HepG2 (cell line): Measurements from ENCODE around the gene CPT1B. TPM values are rescaled to one million over a fixed set of nuclear protein-coding genes. Genes with fewer than 3 reads are reported as not detected.

Source experiments
- CTCF ChIP-seq: sonication (generic); formaldehyde crosslinking; IDR thresholded peaks from 2 replicates; pipeline ENCODE4 v1.5.0; 2020; ENCODE audit warnings: mild to moderate bottlenecking, missing genetic modification reagents, moderate library complexity
- GABPB1 ChIP-seq: IDR thresholded peaks from 2 replicates; pipeline ENCODE4 v1.6.1; 2016; ENCODE audit warnings: mild to moderate bottlenecking, missing genetic modification reagents, moderate library complexity, missing compliant biosample characterization
- HNRNPL ChIP-seq: fragments of 200-400 bp; formaldehyde crosslinking; IDR thresholded peaks from 2 replicates; pipeline ENCODE4 v1.6.1; 2017; ENCODE audit warnings: mild to moderate bottlenecking, low read depth, low read length
- HOXA3 ChIP-seq: sonication (generic); formaldehyde crosslinking; IDR thresholded peaks from 2 replicates; pipeline ENCODE4 v1.5.0; 2020; ENCODE audit warnings: missing genetic modification reagents
- MAFF ChIP-seq: IDR thresholded peaks from 2 replicates; pipeline ENCODE4 v1.6.1; 2011; ENCODE audit warnings: low read depth, low read length, improper control_type of control experiment
- RFXAP ChIP-seq: sonication (generic); formaldehyde crosslinking; IDR thresholded peaks from 2 replicates; pipeline ENCODE4 v1.4.0; 2020; ENCODE audit warnings: missing genetic modification reagents, borderline replicate concordance
- RNF2 ChIP-seq: fragments of 450-650 bp; conservative IDR thresholded peaks from 2 replicates; pipeline ENCODE4 v1.6.1; 2016; ENCODE audit warnings: low read depth
- SKI ChIP-seq: fragments of 450-650 bp; IDR thresholded peaks from one replicate; pipeline ENCODE4 v1.6.1; 2018; ENCODE audit warnings: mild to moderate bottlenecking; ENCODE audit not compliant: partially characterized antibody
- TFDP1 ChIP-seq: IDR thresholded peaks from 2 replicates; pipeline ENCODE4 v1.6.1; 2016; ENCODE audit warnings: missing compliant biosample characterization, missing genetic modification reagents, borderline replicate concordance
- ZNF331 ChIP-seq: sonication (generic); formaldehyde crosslinking; IDR thresholded peaks from 2 replicates; pipeline ENCODE4 v1.4.0; 2020; ENCODE audit warnings: missing genetic modification reagents
- polyA plus RNA-seq, 8 experiments: library from polyadenylated mRNA; depleted of rRNA in 3 of 8; stranded (reverse) in 7 of 8; unstranded in 1 of 8; fragments of >200 nt; fragmentation: Illumina TruSeq in 4 of 8; extraction: Trizol in 4 of 8; gene quantifications; 2 replicates each; pipeline versions ENCODE4 v1.2.1 to v1.2.3, GENCODE V29; 2011 to 2016; ENCODE audit warnings: low read depth in 4 of 8, missing spikeins in 1 of 8, mixed read lengths in 1 of 8; ENCODE audit not compliant: insufficient read depth in 1 of 8
- total RNA-seq, 5 experiments: library from RNA; depleted of rRNA; stranded (reverse); fragments of >200 nt; fragmentation: Illumina TruSeq; extraction: Trizol; gene quantifications; 2 replicates each; pipeline ENCODE4 v1.2.3, GENCODE V29; 2016; ENCODE audit warnings: low read depth in 1 of 5
- TF ChIP-seq, protein P1 (sequence below): sonication (generic); formaldehyde crosslinking; IDR thresholded peaks from 2 replicates; pipeline ENCODE4 v1.4.0; 2020; ENCODE audit warnings: missing genetic modification reagents
- TF ChIP-seq, protein P2 (sequence below): sonication (generic); formaldehyde crosslinking; IDR thresholded peaks from 2 replicates; pipeline ENCODE4 v1.4.0; 2020; ENCODE audit warnings: missing genetic modification reagents

CPT1B gene
- total and polyA plus RNA-seq, 2 of the 13 experiments (the other 11 are each of a cell fraction or from before 2014, with no cell fraction given), result 9.2 to 19.5 TPM

GRCh38 chr22:50528682-50529415 is 49.4 kb downstream of the CPT1B start (continued):
- TF ChIP-seq, protein P1, sequence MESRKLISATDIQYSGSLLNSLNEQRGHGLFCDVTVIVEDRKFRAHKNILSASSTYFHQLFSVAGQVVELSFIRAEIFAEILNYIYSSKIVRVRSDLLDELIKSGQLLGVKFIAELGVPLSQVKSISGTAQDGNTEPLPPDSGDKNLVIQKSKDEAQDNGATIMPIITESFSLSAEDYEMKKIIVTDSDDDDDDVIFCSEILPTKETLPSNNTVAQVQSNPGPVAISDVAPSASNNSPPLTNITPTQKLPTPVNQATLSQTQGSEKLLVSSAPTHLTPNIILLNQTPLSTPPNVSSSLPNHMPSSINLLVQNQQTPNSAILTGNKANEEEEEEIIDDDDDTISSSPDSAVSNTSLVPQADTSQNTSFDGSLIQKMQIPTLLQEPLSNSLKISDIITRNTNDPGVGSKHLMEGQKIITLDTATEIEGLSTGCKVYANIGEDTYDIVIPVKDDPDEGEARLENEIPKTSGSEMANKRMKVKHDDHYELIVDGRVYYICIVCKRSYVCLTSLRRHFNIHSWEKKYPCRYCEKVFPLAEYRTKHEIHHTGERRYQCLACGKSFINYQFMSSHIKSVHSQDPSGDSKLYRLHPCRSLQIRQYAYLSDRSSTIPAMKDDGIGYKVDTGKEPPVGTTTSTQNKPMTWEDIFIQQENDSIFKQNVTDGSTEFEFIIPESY, result peak; percentile 94
- TF ChIP-seq RFXAP (CRISPR knock-in tag) (peak; percentile 59; the same call in 1 of the 2 replicates), HOXA3 (CRISPR knock-in tag) (peak; percentile 50; the same call in 1 of the 2 replicates), TFDP1 (CRISPR knock-in tag) (peak; percentile 88; the same call in 1 of the 2 replicates), ZNF331 (CRISPR knock-in tag) (0 out of 2 replicates have a peak, but pooled peaks have one; percentile 13), CTCF (CRISPR knock-in tag) (peak; percentile 6; the same call in 1 of the 2 replicates), GABPB1 (no peak), SKI (peak; percentile 36), MAFF (no peak), HNRNPL (peak; percentile 47; the same call in 1 of the 2 replicates), RNF2 (peak; percentile 51)
- TF ChIP-seq, protein P2, sequence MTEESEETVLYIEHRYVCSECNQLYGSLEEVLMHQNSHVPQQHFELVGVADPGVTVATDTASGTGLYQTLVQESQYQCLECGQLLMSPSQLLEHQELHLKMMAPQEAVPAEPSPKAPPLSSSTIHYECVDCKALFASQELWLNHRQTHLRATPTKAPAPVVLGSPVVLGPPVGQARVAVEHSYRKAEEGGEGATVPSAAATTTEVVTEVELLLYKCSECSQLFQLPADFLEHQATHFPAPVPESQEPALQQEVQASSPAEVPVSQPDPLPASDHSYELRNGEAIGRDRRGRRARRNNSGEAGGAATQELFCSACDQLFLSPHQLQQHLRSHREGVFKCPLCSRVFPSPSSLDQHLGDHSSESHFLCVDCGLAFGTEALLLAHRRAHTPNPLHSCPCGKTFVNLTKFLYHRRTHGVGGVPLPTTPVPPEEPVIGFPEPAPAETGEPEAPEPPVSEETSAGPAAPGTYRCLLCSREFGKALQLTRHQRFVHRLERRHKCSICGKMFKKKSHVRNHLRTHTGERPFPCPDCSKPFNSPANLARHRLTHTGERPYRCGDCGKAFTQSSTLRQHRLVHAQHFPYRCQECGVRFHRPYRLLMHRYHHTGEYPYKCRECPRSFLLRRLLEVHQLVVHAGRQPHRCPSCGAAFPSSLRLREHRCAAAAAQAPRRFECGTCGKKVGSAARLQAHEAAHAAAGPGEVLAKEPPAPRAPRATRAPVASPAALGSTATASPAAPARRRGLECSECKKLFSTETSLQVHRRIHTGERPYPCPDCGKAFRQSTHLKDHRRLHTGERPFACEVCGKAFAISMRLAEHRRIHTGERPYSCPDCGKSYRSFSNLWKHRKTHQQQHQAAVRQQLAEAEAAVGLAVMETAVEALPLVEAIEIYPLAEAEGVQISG (CRISPR knock-in tag), result 0 out of 2 replicates have a peak, but pooled peaks have one; percentile 21
- TF ChIP-seq, all 625 proteins: peak for 47
